K562 (cell line): ENCODE results near the gene RARA. TPM values are rescaled to one million over a fixed set of nuclear protein-coding genes. Genes with fewer than 3 reads are reported as not detected.

Source experiments
- BMI1 ChIP-seq: fragments of 150-350 bp; IDR thresholded peaks from 2 replicates; pipeline ENCODE4 v1.6.1; 2014; ENCODE audit warnings: low read length
- CHCHD3 ChIP-seq: fragments of 250-450 bp; sonication (Bioruptor Pico); IDR thresholded peaks from 2 replicates; pipeline ENCODE4 v2.1.2; 2022; ENCODE audit warnings: mild to moderate bottlenecking
- FOXA1 ChIP-seq: fragments of 450-650 bp; IDR thresholded peaks from 2 replicates; pipeline ENCODE4 v1.6.1; 2016; ENCODE audit warnings: mild to moderate bottlenecking, borderline replicate concordance
- GATAD2A ChIP-seq: fragments of 450-650 bp; IDR thresholded peaks from 2 replicates; pipeline ENCODE4 v1.6.1; 2017
- HDGF ChIP-seq: fragments of 450-650 bp; IDR thresholded peaks from 2 replicates; pipeline ENCODE4 v1.6.1; 2016
- IFI16 ChIP-seq: fragments of 250-450 bp; sonication (Bioruptor Pico); IDR thresholded peaks from 2 replicates; pipeline ENCODE4 v2.1.2; 2022; ENCODE audit warnings: mild to moderate bottlenecking, inconsistent platforms
- ILK ChIP-seq: fragments of 450-650 bp; IDR thresholded peaks from 2 replicates; pipeline ENCODE4 v1.6.1; 2016; ENCODE audit warnings: missing genetic modification characterization, low read depth, mild to moderate bottlenecking, missing compliant biosample characterization, moderate library complexity, borderline replicate concordance
- JUN ChIP-seq, 2 experiments: sonication (generic) in 1 of 2; formaldehyde crosslinking in 1 of 2; IDR thresholded peaks; 2 replicates each; pipeline versions ENCODE4 v1.6.1 to v1.8.0; 2012 to 2022; ENCODE audit warnings: borderline replicate concordance in 2 of 2, mild to moderate bottlenecking in 2 of 2, improper control_type of control experiment in 1 of 2, low read depth in 1 of 2, low read length in 1 of 2, missing genetic modification reagents in 1 of 2
- NFRKB ChIP-seq: fragments of 450-650 bp; IDR thresholded peaks from 2 replicates; pipeline ENCODE4 v1.6.1; 2016; ENCODE audit warnings: low read depth
- RBM17 ChIP-seq: fragments of 200-400 bp; formaldehyde crosslinking; IDR thresholded peaks from 2 replicates; pipeline ENCODE4 v1.6.1; 2017; ENCODE audit warnings: low read depth, mild to moderate bottlenecking, low read length, borderline replicate concordance
- RCOR1 ChIP-seq, 2 experiments: IDR thresholded peaks; 2 replicates each; pipeline ENCODE4 v1.6.1; 2012; ENCODE audit warnings: low read depth in 2 of 2, low read length in 2 of 2, borderline replicate concordance in 1 of 2, improper control_type of control experiment in 1 of 2
- SETDB1 ChIP-seq: IDR thresholded peaks from one replicate; pipeline ENCODE4 v1.6.1; 2012; ENCODE audit warnings: low read length, control low read depth, inconsistent platforms
- SMAD2 ChIP-seq: fragments of 150-350 bp; IDR thresholded peaks from 2 replicates; pipeline ENCODE4 v1.6.1; 2014; ENCODE audit warnings: low read depth, mild to moderate bottlenecking, low read length
- SREBF1 ChIP-seq: fragments of 150-350 bp; IDR thresholded peaks from 2 replicates; pipeline ENCODE4 v1.6.1; 2014; ENCODE audit warnings: antibody characterized with exemption, low read depth, low read length, borderline replicate concordance
- TAF7 ChIP-seq: fragments of 450-650 bp; IDR thresholded peaks from 2 replicates; pipeline ENCODE4 v1.6.1; 2016; ENCODE audit warnings: missing genetic modification characterization, missing compliant biosample characterization
- TRIM28 ChIP-seq: fragments of 450-650 bp; IDR thresholded peaks from 2 replicates; pipeline ENCODE4 v1.6.1; 2017
- XRCC4 ChIP-seq: IDR thresholded peaks from one replicate; pipeline ENCODE4 v1.6.1; 2011; ENCODE audit not compliant: insufficient read depth, insufficient read length; ENCODE audit errors: extremely low read depth
- ZBTB1 ChIP-seq: sonication (generic); formaldehyde crosslinking; IDR thresholded peaks from 2 replicates; pipeline ENCODE4 v1.8.1; 2023; ENCODE audit warnings: missing genetic modification reagents, low read depth, mild to moderate bottlenecking, borderline replicate concordance
- ZFP36 ChIP-seq: fragments of 150-350 bp; IDR thresholded peaks from 2 replicates; pipeline ENCODE4 v1.6.1; 2018; ENCODE audit warnings: low read length, low read depth; ENCODE audit not compliant: partially characterized antibody
- ZNF431 ChIP-seq: sonication (generic); formaldehyde crosslinking; IDR thresholded peaks from 2 replicates; pipeline ENCODE4 v1.8.0; 2022; ENCODE audit warnings: mild to moderate bottlenecking, missing genetic modification reagents
- ZNF668 ChIP-seq: fragments of 250-450 bp; sonication (Bioruptor Pico); IDR thresholded peaks from 2 replicates; pipeline ENCODE4 v1.8.0; 2022; ENCODE audit warnings: mild to moderate bottlenecking, inconsistent platforms
- ZZZ3 ChIP-seq: fragments of 450-650 bp; IDR thresholded peaks from 2 replicates; pipeline ENCODE4 v1.6.1; 2016; ENCODE audit warnings: antibody characterized with exemption, mild to moderate bottlenecking, moderate library complexity
- polyA plus RNA-seq, 8 experiments: library from polyadenylated mRNA; depleted of rRNA in 4 of 8; stranded (reverse) in 5 of 8; unstranded in 3 of 8; fragments of >200 nt; fragmentation: Nextera tagmentation in 2 of 8; fragmentation: Illumina TruSeq in 1 of 8; extraction: Ambion mirVana in 2 of 8; extraction: Trizol in 1 of 8; gene quantifications; 2 replicates each; pipeline versions ENCODE4 v1.2.1 to v1.2.3, GENCODE V29; 2011 to 2014; ENCODE audit warnings: inconsistent platforms in 1 of 8, missing spikeins in 1 of 8
- total RNA-seq, 7 experiments: library from RNA; depleted of rRNA in 6 of 7; stranded (reverse); fragments of >200 nt in 6 of 7; fragmentation: Illumina TruSeq in 2 of 7; extraction: Trizol in 2 of 7; gene quantifications; 2 replicates each; pipeline versions ENCODE4 v1.2.1 to v1.2.3, GENCODE V29; 2011 to 2021; ENCODE audit warnings: low replicate concordance in 1 of 7
- TF ChIP-seq, protein P1 (sequence below), 2 experiments: IDR thresholded peaks in 1 of 2; conservative IDR thresholded peaks in 1 of 2; 2 replicates each; pipeline ENCODE4 v1.6.1; 2016; ENCODE audit warnings: low read depth in 2 of 2, mild to moderate bottlenecking in 1 of 2, missing compliant biosample characterization in 1 of 2, missing genetic modification characterization in 1 of 2, moderate library complexity in 1 of 2

RARA gene
- total and polyA plus RNA-seq, 9 of the 15 experiments (the other 6 are each of a cell fraction or from before 2014, with no cell fraction given): 0.10 to 28.0 (median 7.9) TPM

DNA sequence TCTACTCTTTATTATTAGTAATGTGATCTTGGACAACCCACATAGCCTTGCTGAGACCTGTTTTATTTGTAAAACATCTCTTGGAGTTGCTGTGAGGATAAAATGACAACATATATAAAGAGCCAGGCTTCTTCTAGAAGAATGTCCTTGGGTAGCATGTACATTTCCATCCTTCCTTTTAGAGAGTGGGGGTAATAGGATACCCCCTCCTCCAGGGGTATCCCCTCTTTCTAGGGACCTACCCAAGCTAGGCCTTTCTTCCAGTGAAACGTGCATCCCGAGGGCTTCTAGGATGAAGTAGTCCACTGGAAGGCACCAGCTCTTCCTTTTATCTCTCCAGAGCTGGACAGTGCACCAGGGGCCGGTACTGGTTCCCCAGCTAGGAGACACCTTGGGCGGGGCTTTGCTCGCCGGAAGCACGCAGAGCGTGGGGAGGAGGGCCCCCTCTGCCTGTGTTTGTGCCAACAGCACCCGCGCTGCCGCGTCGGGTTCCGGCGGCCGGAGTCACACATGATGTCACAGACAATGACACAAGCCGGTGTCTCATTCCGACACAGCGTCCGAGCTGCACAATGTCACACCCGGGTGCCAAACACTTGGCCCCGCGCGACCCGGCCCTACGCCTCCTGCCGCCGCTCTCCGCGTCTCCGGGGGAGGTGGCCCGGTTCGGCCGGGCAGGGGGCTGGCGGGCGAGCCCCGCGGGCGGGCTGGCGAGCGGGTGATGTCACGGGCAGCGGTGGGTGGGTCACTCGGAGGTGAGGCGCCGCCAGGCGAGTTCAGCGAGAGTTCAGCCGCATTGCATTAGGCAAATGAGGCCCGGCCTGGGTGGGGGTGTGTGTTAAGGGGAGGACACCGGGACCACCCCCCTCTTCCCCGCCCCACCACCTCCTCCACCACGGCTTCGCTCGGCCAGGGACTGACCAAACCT is 32.2 kb downstream of the RARA start (continued):
- TF ChIP-seq ILK (tag) (no peak), FOXA1 (no peak), SETDB1 (no peak), ZZZ3 (no peak), RCOR1 (IDR thresholded peaks at IDR 0.05; ENCODE audit: borderline replicate concordance in 1 of 2, low read depth in 2 of 2, low read length in 2 of 2) (peak; percentile 14 to 32; a peak in 1 of 4 replicates), BMI1 (no peak), ZBTB1 (CRISPR knock-in tag) (no peak), HDGF (no peak), JUN (IDR thresholded peaks at IDR 0.05; ENCODE audit: borderline replicate concordance, low read depth, low read length) (peak; percentile 37; the same call in 1 of the 2 replicates), JUN (CRISPR knock-in tag; IDR thresholded peaks at IDR 0.05; ENCODE audit: borderline replicate concordance) (no peak), GATAD2A (no peak), ZFP36 (no peak), CHCHD3 (no peak), NFRKB (no peak), SMAD2 (no peak), RBM17 (no peak), ZNF431 (CRISPR knock-in tag) (no peak), XRCC4 (no peak), IFI16 (CRISPR knock-in tag) (no peak), ZNF668 (no peak), SREBF1 (no peak), TRIM28 (no peak), TAF7 (tag) (no peak)
- TF ChIP-seq, protein P1, sequence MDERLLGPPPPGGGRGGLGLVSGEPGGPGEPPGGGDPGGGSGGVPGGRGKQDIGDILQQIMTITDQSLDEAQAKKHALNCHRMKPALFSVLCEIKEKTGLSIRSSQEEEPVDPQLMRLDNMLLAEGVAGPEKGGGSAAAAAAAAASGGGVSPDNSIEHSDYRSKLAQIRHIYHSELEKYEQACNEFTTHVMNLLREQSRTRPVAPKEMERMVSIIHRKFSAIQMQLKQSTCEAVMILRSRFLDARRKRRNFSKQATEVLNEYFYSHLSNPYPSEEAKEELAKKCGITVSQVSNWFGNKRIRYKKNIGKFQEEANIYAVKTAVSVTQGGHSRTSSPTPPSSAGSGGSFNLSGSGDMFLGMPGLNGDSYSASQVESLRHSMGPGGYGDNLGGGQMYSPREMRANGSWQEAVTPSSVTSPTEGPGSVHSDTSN (CRISPR knock-in tag; IDR thresholded peaks at IDR 0.05; ENCODE audit: low read depth): no peak
- TF ChIP-seq, protein P1 (tag; conservative IDR thresholded peaks at IDR 0.05; ENCODE audit: low read depth): no peak
